ENCODE data around the gene DHRS11. TPM values are rescaled to one million over a fixed set of nuclear protein-coding genes. Genes with fewer than 3 reads are reported as not detected.

The DHRS11 gene
- total and polyA plus RNA-seq, 2 experiments from 2014 or later, result 23.4 to 36.7 TPM

- TF ChIP-seq REST (IDR thresholded peaks at IDR 0.05; ENCODE audit: unreplicated experiment) (no peak), ZNF462 (CRISPR knock-in tag; IDR thresholded peaks at IDR 0.05) (no peak), POLR2AphosphoS5 (IDR thresholded peaks at IDR 0.05; ENCODE audit: low read depth) (no peak)
Observed at GRCh38 chr17:36611345-36612072, 19.8 kb downstream of the DHRS11 start (continued).

GRCh38 chr17:36612323-36612722 lies 20.6 kb downstream of the DHRS11 start:
- Histone ChIP-seq H3K27ac (ENCODE audit: low read depth) (no peak overlapping the region), H3K4me2 (no peak overlapping the region), H3K4me3 (no peak overlapping the region), H3K36me3 (ENCODE audit: insufficient read depth) (no peaks in the 10 kb centered on the region), H3K4me1 (ENCODE audit: insufficient read depth) (peaks cover 31% of the 10 kb centered on the region), H3F3A (replicated peaks; ENCODE audit: low read depth) (peaks cover 12% of the 10 kb centered on the region; the same call in 1 of the 2 replicates), H3K9me2 (ENCODE audit: insufficient read depth) (no peaks in the 10 kb centered on the region), H3K79me2 (replicated peaks; ENCODE audit: insufficient read depth) (no peaks in the 10 kb centered on the region), H3K27me3 (ENCODE audit: insufficient read depth) (no peaks in the 10 kb centered on the region), H2AFZ (no peak overlapping the region), H4K20me1 (replicated peaks; ENCODE audit: insufficient read depth) (peaks cover 9% of the 10 kb centered on the region; the same call in 1 of the 2 replicates)
- ATAC-seq (no peak), DNase-seq (ENCODE audit: low spot score) (no peak)
- Mint-ChIP-seq H3K4me1 (peaks cover 37% of the 10 kb centered on the region), H3K9me3 (no peaks in the 10 kb centered on the region; the same call in 2 of the 3 replicates), H3K36me3 (ENCODE audit: low read depth) (peaks cover 12% of the 10 kb centered on the region), H3K4me3 (no peak overlapping the region), H3K27ac (no peak overlapping the region), H3K27me3 (ENCODE audit: insufficient read depth, low read depth, poor library complexity) (peaks cover 14% of the 10 kb centered on the region)
- TF ChIP-seq POLR2AphosphoS5 (IDR thresholded peaks at IDR 0.05; ENCODE audit: low read depth) (no peak), NANOG (IDR thresholded peaks at IDR 0.05; ENCODE audit: borderline replicate concordance) (no peak), ZNF462 (CRISPR knock-in tag; IDR thresholded peaks at IDR 0.05) (no peak)
